ENCODE measurements around the gene PITPNM1. TPM values are rescaled to one million over a fixed set of nuclear protein-coding genes. Genes with fewer than 3 reads are reported as not detected.

Gene PITPNM1
- total and polyA plus RNA-seq, 2 of the 13 experiments (the other 11 are each of a cell fraction or from before 2014, with no cell fraction given) = 8.2 to 8.5 TPM

DNA sequence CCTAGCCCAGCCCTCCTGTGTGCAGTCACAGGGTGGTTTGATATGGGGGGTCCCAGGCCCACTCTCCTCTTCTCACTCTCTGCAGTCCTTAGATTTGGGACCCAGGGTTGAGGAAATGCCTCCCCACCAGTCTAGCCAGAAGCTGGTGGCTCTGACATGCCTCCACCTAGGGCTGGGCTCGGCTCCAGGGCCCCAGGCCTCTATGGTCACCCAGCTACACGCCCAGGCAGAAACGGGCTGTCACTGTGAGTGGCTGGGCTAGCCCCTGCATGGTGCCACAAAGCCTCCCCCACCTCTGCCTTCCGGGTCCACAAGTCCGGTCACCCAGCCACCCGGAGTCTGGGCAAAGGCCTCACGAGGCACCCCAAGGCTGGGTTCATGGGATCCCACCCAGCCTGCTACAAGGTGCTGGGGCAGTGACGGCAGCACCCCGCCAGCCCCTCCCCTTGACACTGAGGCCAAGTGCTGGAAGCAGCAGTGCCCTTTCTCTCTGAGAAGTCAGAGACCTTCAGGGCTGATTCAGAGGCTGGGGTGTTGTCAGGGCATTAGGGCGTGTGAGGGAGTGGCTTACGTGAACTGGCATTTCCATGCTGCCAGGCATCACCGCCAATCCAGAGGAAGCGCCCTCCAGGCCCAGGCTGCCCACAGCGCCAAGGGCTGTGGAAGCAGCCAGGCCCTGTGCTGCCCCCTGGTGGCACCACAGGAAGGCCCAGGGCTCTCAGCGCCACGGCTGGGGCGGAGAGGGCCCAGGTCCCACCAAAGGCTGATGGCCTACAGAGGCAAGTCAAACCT is 638 bp upstream of the PITPNM1 start (continued):
- TF ChIP-seq MZF1 (CRISPR knock-in tag; IDR thresholded peaks at IDR 0.05; ENCODE audit: borderline replicate concordance) (no peak), MBNL3 (CRISPR knock-in tag; conservative IDR thresholded peaks at IDR 0.05) (no peak), SMC3 (IDR thresholded peaks at IDR 0.05; ENCODE audit: low read length) (peak; percentile 54; the same call in 1 of the 2 replicates), ZNF850 (CRISPR knock-in tag; conservative IDR thresholded peaks at IDR 0.05) (0 out of 2 replicates have a peak, but pooled peaks have one; percentile 21), KDM2A (CRISPR knock-in tag; IDR thresholded peaks at IDR 0.05; ENCODE audit: borderline replicate concordance, low read depth) (peak; percentile 72; the same call in 1 of the 2 replicates), RBFOX2 (IDR thresholded peaks at IDR 0.05; ENCODE audit: low read depth, low read length) (peak; percentile 36), ZNF672 (CRISPR knock-in tag; IDR thresholded peaks at IDR 0.05) (0 out of 2 replicates have a peak, but pooled peaks have one; percentile 51), TAF1 (CRISPR knock-in tag; IDR thresholded peaks at IDR 0.05) (peak; percentile 39; the same call in 1 of the 2 replicates), MYC (CRISPR knock-in tag; IDR thresholded peaks at IDR 0.05; ENCODE audit: borderline replicate concordance) (peak; percentile 22; the same call in 1 of the 2 replicates), ZBTB38 (CRISPR knock-in tag; IDR thresholded peaks at IDR 0.05) (peak; percentile 56; the same call in 1 of the 2 replicates), HOXA7 (CRISPR knock-in tag; IDR thresholded peaks at IDR 0.05) (no peak), KMT2B (CRISPR knock-in tag; IDR thresholded peaks at IDR 0.05) (0 out of 2 replicates have a peak, but pooled peaks have one; percentile 41)
- TF ChIP-seq, protein P1, sequence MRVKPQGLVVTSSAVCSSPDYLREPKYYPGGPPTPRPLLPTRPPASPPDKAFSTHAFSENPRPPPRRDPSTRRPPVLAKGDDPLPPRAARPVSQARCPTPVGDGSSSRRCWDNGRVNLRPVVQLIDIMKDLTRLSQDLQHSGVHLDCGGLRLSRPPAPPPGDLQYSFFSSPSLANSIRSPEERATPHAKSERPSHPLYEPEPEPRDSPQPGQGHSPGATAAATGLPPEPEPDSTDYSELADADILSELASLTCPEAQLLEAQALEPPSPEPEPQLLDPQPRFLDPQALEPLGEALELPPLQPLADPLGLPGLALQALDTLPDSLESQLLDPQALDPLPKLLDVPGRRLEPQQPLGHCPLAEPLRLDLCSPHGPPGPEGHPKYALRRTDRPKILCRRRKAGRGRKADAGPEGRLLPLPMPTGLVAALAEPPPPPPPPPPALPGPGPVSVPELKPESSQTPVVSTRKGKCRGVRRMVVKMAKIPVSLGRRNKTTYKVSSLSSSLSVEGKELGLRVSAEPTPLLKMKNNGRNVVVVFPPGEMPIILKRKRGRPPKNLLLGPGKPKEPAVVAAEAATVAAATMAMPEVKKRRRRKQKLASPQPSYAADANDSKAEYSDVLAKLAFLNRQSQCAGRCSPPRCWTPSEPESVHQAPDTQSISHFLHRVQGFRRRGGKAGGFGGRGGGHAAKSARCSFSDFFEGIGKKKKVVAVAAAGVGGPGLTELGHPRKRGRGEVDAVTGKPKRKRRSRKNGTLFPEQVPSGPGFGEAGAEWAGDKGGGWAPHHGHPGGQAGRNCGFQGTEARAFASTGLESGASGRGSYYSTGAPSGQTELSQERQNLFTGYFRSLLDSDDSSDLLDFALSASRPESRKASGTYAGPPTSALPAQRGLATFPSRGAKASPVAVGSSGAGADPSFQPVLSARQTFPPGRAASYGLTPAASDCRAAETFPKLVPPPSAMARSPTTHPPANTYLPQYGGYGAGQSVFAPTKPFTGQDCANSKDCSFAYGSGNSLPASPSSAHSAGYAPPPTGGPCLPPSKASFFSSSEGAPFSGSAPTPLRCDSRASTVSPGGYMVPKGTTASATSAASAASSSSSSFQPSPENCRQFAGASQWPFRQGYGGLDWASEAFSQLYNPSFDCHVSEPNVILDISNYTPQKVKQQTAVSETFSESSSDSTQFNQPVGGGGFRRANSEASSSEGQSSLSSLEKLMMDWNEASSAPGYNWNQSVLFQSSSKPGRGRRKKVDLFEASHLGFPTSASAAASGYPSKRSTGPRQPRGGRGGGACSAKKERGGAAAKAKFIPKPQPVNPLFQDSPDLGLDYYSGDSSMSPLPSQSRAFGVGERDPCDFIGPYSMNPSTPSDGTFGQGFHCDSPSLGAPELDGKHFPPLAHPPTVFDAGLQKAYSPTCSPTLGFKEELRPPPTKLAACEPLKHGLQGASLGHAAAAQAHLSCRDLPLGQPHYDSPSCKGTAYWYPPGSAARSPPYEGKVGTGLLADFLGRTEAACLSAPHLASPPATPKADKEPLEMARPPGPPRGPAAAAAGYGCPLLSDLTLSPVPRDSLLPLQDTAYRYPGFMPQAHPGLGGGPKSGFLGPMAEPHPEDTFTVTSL (CRISPR knock-in tag; IDR thresholded peaks at IDR 0.05; ENCODE audit: borderline replicate concordance) = no peak
- TF ChIP-seq, protein P2, sequence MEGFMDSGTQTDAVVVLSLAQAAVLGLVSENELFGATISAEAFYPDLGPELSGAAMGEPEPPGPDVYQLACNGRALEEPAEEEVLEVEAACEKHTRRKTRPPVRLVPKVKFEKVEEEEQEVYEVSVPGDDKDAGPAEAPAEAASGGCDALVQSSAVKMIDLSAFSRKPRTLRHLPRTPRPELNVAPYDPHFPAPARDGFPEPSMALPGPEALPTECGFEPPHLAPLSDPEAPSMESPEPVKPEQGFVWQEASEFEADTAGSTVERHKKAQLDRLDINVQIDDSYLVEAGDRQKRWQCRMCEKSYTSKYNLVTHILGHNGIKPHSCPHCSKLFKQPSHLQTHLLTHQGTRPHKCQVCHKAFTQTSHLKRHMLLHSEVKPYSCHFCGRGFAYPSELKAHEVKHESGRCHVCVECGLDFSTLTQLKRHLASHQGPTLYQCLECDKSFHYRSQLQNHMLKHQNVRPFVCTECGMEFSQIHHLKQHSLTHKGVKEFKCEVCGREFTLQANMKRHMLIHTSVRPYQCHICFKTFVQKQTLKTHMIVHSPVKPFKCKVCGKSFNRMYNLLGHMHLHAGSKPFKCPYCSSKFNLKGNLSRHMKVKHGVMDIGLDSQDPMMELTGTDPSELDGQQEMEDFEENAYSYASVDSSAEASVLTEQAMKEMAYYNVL (CRISPR knock-in tag; IDR thresholded peaks at IDR 0.05; ENCODE audit: borderline replicate concordance) = 0 out of 2 replicates have a peak, but pooled peaks have one; percentile 55
- TF ChIP-seq, protein P3, sequence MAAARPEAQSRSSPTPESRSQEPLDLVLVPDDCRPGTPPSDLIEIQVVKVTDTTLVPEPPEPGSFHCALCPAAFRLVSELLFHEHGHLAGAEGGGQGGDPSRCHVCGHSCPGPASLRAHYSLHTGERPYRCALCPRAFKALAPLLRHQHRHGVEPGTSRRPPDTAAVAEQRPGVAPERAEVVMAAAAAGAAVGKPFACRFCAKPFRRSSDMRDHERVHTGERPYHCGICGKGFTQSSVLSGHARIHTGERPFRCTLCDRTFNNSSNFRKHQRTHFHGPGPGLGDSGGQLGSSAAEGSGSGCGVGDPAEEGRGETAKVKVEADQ (CRISPR knock-in tag; IDR thresholded peaks at IDR 0.05; ENCODE audit: borderline replicate concordance) = no peak
- TF ChIP-seq, protein P4, sequence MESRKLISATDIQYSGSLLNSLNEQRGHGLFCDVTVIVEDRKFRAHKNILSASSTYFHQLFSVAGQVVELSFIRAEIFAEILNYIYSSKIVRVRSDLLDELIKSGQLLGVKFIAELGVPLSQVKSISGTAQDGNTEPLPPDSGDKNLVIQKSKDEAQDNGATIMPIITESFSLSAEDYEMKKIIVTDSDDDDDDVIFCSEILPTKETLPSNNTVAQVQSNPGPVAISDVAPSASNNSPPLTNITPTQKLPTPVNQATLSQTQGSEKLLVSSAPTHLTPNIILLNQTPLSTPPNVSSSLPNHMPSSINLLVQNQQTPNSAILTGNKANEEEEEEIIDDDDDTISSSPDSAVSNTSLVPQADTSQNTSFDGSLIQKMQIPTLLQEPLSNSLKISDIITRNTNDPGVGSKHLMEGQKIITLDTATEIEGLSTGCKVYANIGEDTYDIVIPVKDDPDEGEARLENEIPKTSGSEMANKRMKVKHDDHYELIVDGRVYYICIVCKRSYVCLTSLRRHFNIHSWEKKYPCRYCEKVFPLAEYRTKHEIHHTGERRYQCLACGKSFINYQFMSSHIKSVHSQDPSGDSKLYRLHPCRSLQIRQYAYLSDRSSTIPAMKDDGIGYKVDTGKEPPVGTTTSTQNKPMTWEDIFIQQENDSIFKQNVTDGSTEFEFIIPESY (CRISPR knock-in tag; IDR thresholded peaks at IDR 0.05) = peak; percentile 94; the same call in 1 of the 2 replicates
- TF ChIP-seq, protein P5, sequence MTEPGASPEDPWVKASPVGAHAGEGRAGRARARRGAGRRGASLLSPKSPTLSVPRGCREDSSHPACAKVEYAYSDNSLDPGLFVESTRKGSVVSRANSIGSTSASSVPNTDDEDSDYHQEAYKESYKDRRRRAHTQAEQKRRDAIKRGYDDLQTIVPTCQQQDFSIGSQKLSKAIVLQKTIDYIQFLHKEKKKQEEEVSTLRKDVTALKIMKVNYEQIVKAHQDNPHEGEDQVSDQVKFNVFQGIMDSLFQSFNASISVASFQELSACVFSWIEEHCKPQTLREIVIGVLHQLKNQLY (CRISPR knock-in tag; IDR thresholded peaks at IDR 0.05) = no peak

Measured in HepG2 (cell line).